Thyroid gland (tissue), 4 donors: ENCODE data around the gene TMEM208.

ENCODE experiments used
- POLR2A ChIP-seq, 2 donors: fragments of 450-650 bp; IDR thresholded peaks; one replicate each; pipeline ENCODE4 v1.6.1; 2017; ENCODE audit warnings: antibody characterized with exemption in 2 of 2, mild to moderate bottlenecking in 2 of 2, moderate library complexity in 1 of 2
- TF ChIP-seq, protein P1 (sequence below), 6 experiments: fragments of 200-600 bp in 3 of 6; fragments of 450-650 bp in 3 of 6; sonication (generic) in 3 of 6; IDR thresholded peaks; one replicate each; pipeline ENCODE4 v1.5.1; 2016 to 2019; ENCODE audit warnings: antibody characterized with exemption in 6 of 6, mild to moderate bottlenecking in 2 of 6, inconsistent platforms in 1 of 6, moderate library complexity in 1 of 6

DNA sequence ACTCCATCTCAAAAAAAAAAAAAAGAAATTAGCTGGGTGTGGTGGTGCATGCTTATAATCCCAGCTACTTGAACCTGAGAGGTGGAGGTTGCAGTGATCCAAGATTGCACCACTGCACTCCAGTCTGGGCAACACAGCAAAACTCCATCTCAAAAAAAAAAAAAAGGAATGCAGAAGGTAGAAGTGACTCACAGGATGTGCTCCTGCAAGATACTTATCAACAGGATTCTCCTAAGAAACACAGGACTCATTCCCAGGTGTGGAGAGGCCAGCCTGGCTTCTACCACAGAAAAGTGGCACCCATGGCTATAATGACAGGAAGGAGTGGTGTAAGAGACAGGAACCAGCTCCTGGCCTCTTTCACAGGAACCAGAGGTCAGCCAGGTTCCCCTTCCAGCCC is 14.2 kb upstream of the TMEM208 start:
- TF ChIP-seq, protein P1, sequence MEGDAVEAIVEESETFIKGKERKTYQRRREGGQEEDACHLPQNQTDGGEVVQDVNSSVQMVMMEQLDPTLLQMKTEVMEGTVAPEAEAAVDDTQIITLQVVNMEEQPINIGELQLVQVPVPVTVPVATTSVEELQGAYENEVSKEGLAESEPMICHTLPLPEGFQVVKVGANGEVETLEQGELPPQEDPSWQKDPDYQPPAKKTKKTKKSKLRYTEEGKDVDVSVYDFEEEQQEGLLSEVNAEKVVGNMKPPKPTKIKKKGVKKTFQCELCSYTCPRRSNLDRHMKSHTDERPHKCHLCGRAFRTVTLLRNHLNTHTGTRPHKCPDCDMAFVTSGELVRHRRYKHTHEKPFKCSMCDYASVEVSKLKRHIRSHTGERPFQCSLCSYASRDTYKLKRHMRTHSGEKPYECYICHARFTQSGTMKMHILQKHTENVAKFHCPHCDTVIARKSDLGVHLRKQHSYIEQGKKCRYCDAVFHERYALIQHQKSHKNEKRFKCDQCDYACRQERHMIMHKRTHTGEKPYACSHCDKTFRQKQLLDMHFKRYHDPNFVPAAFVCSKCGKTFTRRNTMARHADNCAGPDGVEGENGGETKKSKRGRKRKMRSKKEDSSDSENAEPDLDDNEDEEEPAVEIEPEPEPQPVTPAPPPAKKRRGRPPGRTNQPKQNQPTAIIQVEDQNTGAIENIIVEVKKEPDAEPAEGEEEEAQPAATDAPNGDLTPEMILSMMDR (IDR thresholded peaks at IDR 0.05) = no peak
- TF ChIP-seq POLR2A (IDR thresholded peaks at IDR 0.05) = no peak
